GM12892 (cell line): ENCODE measurements around the gene ZNF267.

Experiments
- POLR2A ChIP-seq: IDR thresholded peaks from 2 replicates; pipeline ENCODE4 v1.6.1; 2011; ENCODE audit warnings: low read depth, low read length, control low read depth
- POLR2AphosphoS5 ChIP-seq: IDR thresholded peaks from 2 replicates; pipeline ENCODE4 v1.6.1; 2011; ENCODE audit warnings: low read depth, low read length, control low read depth
- TAF1 ChIP-seq: IDR thresholded peaks from 2 replicates; pipeline ENCODE4 v1.6.1; 2011; ENCODE audit warnings: low read depth, mild to moderate bottlenecking, control low read depth, low read length, borderline replicate concordance

GRCh38 chr16:31888735-31889134 lies 15.1 kb downstream of the ZNF267 start:
- TF ChIP-seq POLR2AphosphoS5, result no peak
- TF ChIP-seq POLR2A, result no peak
- no peak for TF ChIP-seq TAF1
